ENCODE results near the gene IFI27L2.

GRCh38 chr14:94119071-94119470 is 10.3 kb downstream of the IFI27L2 start:
- TF ChIP-seq EZH2 (IDR thresholded peaks at IDR 0.05; ENCODE audit: insufficient read depth, low read length) (no peak), CTCF (IDR thresholded peaks at IDR 0.05; ENCODE audit: insufficient read depth, low read depth, low read length) (no peak)
